Globus pallidus (tissue), 1 donor: ENCODE measurements around the gene NFATC2.

Experiments used
- DNase-seq: peaks from one replicate; pipeline ENCODE4 v3.0.0-alpha.2; 2015; ENCODE audit warnings: low spot score

NFATC2 gene

DNA sequence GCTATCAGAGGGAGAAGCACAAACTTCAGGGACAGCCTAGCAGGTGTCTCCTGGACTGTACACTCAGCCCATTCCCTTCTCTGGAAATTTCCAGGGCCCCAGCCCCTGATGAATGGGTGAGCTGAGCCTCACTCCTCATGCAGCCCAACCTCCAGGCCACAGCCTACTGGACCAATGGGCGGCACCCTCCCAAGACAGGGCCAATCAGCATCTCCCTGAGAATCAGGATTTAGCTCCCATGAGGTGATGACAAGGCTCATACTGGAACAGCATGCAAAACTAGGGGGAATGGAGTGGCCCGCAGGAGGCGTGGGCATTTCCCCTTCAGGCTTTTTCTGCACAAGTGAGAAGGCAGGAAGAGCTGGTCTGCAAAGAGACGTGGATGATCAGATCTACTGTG lies 29.0 kb downstream of the NFATC2 start:
- no peak for DNase-seq

DNA sequence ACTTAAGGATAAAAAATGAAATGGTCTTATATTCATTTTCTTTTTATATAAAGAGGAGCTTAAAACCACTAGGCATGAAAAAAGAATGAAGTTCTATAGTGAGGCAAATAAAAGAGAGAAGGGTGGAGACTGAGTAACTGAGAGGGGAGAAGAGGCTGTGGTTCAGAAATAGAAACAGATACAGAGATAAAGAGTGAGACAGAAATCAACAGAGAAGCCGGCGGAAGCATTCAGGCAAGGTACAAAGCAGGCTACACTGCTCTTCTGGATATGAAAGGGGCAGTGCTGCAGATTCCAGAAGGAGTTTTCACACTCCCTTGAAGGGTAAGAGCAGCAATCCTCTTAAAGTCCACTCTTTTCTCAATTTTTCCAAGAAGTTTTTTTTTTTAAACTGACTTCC lies 29.9 kb downstream of the NFATC2 start:
- no peak for DNase-seq

DNA sequence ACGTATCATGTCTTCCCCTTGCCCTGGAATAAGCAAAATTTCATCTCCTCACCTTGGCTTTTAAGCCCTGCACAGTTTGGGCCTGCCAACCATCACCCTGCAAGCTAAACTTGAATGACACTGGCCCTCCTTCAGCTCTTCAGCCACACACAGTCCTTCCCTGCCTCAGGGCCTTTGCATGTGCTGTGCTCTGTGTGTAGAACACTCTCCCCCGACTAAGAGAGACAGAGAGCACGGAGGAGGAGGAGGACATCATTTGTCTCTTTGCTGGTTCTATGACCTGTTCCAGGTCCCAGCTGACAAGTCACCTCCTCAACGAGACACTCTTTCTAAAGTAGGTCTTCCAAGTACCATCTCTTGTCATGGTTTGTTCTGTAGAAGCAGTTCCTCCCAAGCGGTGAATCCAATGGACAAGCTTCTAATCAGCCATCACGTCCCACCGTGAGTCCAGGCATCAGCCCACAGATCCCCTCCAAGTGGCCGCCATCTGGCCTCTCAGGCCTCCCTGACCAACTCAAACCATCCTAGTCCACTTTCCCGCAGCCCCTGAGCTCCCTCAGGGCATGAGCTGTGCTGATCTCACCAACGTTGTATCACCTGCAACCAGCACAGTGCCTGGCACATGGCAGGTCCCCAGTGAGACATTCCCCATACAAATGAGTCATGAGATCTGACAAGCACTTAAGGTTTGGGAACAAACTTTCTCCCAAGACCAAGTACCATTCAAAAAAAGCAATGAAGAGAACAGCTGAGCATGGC lies 30.5 kb downstream of the NFATC2 start:
- DNase-seq = no peak

DNA sequence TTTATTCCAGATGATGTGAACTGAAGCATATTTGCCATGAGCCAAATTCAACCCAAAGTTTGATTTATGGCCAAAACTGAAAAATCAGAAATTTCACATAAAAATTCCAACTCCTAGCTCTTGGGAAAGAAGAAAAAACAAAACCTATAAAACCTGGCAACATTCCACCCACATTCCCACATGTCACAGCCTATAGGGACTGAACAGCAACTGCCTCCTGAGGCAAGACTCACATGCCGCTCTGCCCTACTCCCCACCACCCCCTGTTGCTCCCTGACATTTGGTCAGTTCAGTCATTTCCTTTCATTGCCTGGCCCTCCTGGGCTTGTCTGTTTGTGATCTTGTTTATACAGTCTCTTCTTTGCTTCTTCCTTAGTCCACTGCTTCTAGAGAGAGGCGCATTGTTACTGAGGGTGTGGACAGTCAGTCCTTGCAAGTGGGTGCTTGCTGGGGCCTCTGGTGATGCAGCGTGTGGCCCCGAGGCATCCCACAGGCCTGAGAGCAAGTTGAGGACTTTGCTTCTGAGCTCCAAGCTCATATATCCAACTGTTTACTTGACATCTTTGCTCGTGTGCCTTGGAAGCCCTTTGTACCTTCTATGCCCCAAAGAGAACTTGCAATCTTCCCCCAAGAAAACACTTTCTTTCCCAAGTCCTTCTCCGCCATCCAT lies 31.4 kb downstream of the NFATC2 start:
- no peak for DNase-seq

DNA sequence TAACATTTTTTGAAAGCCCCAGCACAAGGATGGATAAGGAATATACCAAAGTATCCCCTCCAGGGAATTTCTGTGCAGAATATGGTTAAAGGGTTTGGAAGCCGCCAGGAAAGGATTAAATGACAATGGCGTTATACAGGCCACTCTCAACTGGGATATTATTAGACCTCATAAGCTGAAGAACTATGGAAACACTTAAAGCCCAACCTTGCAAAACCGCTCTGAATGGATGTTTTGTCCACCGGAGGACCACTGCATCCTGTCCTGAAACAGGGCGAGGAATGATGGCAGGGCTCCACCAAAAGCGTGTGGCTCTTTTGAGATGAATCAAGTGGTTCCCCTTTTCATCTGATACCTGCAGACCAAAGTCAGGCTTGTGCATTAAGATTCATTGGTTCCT lies 32.4 kb downstream of the NFATC2 start:
- no peak for DNase-seq

DNA sequence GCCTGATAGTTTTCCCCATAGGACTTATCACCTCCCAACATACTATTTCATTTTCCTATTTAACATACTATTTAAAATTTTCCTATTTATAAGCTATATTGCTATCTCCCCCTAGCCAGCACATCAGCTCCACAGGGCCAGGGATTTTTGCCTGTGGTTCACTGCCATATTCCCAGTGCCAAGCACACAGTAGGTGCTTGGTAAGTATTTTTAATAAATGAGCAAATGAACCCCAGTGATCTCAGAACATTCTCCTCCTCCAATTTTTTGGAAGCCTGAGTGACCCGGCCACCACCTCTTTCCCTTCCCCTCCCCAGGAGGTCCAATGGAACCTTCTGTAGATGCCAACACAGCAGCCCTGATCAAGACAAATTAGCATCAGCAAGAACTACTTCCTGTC lies 33.3 kb downstream of the NFATC2 start:
- DNase-seq = no peak

DNA sequence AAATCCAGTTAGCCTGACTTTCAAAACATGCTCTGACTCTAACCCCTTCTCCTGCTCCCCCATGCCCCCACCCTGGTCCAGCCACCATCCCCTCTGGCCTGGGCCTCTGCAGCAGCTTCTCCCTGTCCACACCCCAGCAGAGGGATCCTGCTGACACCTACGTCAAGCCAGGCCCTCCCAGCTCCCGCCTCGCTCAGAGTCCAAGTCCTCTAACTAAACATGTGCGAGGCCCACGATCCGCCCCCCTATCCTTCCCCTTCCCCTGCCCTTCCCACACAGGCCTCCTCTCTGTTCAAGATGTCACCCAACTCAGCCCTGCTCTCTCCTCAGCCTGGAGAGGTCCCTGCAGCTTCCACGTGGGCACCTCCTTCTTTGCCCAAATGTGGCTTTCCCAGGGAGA lies 33.7 kb downstream of the NFATC2 start:
- no peak for DNase-seq

DNA sequence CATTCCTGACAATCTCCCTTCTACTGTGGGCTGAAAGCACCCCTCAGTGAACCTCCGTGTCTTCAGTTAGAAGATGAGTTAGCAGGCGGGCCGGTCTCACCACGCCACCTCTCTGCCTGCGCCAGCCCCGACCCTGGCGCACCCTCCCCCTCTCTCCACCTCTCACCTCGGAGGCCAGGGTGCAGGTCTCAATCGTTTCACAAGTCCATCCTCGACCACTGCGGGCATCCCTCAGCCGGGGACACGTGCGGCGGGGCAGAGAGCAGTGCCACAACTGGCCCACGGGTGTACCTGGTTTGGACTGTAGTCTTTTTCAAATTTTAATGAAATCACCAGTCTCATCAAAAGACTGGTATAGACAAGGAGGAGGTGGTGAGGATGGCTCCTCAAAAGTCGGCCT lies 34.4 kb downstream of the NFATC2 start:
- DNase-seq = no peak

DNA sequence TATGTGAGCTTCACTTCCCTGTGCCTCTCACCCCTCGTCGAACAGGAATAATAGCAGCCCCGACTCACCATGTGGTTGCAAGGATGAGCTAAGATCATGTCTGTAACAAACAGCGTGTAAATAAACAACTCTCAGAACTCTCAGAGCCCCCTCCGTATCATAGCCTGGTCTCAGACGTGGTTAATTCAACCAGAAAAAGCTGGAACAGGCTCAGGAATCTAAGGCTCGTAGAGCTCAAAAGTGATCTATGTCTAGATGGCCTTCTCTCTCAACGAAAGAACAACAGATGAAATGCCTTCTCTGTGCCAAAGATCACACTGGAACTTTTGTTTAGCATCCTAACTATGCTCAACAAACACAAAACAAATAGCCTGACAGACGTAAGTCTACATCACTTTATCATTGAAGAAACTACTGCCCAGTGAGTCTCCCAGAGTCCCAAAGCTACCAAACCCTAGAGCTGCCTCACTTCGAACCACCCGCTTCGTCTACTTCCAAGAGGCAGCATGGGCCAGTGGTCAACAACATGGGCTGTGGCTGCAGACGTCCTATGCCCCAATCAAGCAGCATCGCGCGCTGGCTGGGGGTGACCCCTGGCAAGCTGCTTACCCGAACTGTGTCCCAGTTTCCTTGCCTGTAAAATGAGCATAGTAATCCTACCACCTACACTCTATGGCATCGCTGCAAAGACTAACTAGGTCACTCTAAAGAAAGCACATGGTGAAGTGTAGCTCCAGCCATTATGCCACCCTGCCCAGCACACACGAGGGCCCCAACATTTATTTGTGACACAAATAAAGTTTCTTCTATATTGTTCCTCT lies 35.1 kb downstream of the NFATC2 start:
- no peak for DNase-seq

DNA sequence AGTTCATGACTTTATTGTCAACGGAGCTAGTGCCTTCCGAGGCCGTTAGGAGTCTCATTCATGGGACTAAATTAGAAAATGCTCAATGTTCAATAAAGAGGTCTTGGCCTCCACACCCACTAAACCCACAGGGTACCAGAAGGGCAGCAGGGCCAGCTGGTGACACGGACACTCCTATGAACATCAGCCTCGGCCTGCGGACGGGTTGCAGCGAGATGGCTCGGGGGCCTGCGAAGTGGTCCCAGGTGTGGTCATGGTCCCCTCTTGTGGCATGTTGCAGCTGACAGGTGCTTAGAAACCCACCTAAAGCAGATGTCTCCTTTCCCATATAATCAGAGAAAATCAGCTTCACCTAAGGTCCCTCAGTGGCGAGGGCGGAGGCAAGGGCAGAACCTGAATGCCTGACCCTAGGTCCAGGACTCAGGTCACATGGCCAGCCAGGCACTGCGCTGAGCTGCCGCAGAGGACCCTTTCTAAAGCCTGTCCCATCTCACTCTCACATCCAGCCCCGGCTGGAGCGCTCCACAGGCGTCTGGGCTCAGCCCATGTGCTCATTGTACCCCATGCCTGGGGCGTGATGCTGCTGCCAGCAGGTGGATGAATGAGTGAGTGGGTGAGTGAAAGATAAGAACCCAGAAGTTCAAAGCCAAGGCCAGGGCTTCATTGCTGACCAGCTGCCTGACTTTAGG lies 35.8 kb downstream of the NFATC2 start:
- no peak for DNase-seq

DNA sequence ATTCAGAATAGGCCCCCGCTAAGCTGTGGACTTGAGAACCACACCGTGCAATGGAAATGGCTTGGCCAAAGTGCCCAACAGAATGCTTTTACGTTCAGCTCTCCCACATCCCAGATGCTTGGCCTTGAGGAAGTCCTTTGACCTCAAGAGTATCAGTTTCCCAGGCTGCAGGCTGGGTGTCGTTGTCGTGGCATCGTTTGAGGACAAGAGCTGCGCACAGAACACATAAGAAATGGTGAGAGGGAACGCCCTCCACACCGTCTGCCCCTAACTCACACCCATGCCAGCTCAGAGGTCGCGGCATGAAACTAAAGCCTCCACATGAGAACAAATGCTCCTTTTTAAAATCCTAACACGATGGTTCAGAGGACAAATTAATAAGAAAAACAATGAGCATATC lies 37.0 kb downstream of the NFATC2 start:
- DNase-seq = no peak

DNA sequence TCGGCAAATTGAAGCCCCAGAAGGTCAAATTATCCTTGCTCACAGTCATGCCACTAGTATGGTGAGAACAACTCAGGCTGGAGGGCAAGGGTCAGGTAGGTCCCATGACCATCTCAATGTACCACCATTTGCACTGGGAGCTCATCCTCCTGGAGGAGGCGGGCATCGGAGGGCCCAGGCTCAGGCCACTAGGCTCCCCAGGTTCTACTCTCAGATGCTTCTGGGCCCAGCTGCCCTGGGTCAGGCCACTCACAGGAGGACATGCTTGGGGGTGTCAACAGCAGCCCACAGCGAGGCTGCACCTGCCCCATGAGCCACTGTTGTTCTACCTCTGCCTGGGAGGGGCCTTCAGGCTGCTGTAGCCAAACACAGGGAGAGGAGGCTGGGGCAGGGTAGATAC lies 39.1 kb downstream of the NFATC2 start:
- DNase-seq = no peak

DNA sequence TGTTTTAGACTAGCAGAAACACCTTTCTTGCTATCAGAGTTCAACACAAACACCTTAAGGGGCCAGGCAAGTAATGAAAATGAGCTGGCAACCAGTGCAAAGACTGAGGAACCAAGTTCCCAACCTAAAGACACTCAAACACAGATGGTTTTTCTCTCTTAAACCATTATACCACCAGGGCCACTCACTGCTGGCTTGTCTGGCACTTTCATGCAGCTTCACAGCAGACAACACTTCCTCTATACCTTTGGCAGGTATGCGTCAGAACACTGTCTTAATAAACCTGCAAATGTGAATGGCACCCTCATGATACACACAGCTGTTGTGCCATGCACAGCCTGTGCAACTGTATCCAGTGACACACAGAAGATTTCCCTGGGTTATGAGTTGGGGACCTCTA lies 41.6 kb downstream of the NFATC2 start:
- DNase-seq = no peak

DNA sequence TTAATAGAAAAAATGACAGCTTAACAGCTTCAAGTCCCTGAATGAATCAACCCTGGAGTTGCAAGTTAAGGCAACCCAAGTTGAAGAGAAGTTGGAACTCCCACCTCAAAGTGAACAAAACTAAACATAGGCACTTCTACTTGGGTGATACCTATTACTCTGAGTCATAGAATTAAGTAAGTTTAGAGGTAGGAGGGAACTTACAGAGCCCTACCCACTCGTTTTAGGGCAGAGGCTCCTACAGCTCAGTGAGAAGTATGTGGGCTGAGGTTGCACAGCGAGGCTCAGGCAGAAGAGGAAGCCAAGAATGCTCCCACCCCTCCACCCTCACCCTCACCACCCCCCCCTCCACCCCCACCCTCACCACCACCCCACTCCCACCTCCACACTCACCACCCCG lies 42.2 kb downstream of the NFATC2 start:
- no peak for DNase-seq

DNA sequence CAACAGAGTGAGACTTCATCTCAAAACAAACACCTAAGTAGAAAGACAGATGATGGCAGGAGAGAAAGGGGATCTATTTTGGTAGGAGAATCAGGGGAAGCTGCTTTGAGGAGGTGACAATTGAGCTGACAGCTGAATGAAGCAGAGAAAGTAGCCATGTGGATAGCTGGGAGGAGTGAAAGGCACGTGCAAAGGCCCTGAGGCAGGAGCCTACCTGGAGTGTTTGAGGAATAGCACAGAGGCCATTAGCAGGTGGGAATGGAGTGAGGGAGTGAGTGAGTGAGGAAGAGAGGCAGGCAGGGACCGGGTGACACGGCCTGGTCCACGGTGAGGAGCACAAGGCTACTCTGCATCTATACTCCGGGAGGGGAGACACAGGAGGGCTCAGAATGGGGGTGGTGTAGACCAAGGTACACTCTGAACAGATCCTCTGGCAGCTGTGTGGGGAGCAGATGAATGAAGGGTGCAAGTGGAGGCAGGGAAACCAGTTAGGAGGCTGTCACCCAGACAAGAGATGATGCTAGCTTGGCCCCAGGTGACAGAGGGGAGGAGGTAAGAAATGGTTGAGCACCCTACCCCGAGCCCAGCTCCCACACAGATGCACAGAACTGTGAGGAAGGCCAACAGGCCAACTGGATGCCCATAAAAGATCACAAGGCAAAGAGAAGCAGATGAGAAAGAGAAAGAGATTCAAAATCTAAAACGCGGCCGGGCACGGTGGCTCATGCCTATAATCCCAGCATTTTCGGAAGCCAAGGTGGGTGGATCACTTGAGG lies 43.6 kb downstream of the NFATC2 start:
- DNase-seq = no peak

DNA sequence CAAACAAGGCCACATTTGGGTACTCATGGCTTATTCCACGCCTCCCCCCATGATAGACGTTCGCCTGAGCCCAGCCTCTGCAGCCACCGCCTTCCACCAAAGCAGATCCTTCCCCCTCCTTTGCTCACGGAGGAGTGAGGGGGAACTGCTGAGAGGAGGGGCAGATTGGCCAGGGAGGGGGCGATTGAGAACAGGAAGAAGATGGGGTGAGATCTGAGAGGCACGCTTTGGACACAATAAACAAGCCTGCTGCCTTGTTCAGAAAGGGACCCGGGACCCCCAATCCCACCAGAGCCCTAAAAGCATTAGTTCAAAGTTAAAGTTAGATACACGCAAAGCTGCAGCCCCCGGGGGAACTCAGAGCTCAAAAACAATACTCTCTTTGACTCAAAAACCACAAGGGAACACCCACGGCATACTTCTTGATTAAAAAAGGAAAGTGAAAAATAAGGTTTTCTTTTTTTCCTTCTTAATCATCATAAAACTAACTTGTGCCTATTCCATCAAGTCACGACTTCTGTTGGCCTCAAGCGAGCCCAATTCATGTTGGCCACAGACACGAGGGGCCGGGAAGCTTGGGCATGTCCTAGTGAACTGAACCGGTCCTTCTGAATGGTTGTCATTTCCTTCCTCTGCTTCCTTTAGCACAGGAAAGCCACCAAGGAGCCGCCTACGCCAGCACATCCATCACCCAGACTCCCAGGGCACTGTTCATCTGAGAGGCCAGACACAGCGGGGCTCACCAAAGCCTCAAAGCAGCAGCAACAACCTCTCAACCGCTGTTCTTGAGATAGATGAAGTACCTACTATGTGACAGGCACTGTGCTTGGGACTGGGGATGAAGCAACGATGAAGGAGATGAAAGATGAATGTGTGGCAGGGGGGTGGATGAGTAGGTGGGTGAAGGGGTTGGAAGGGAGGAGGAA lies 44.7 kb downstream of the NFATC2 start:
- no peak for DNase-seq

DNA sequence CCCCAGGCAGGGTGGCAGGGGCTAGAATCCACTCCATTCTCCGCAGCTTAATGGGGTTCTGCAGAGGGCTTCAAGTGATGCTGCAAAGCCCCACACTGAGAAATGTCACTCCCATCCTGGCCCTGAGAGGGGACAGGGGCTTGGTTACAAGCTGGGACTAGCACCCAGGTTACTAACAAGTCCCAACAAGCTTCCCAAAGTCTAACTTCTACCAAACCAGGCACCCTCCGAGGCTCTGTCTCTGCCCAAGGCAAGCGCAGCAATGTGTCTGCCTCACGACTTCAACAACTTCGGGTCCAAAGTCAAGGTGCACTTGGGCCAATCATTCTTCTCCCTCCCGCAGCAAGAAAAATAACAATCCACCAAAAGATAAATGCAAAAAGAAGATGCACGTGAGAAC lies 45.6 kb downstream of the NFATC2 start:
- no peak for DNase-seq

DNA sequence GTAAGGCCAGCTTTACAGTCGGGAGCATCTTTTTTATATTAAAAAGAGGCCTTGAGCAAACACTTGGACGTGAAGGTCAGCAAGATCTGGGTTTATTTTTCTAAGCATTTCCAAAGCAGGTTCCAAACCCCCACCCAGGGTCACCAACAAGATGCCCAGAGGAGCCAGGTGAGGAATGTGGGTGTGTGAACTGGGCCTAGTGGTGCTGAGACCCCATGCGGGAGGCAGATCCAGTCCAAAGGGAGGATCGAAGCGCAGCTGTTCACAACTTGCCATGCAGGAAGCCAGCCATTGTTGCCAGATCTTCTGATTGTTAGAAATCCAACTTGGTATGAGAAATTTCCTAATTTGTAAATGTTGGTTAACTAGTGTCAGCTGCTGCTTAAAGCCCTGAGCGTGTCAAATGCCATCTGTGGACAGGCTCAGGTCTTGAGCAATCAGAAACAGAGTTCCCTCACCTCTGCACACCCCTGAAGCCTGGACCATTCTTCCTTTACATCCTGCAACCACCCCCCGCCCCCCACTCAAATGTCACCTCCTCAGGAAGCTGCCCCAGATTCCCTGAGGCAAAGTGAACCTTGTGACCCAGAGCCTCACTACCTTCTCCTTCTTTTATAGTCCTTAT lies 46.5 kb downstream of the NFATC2 start:
- DNase-seq = no peak

DNA sequence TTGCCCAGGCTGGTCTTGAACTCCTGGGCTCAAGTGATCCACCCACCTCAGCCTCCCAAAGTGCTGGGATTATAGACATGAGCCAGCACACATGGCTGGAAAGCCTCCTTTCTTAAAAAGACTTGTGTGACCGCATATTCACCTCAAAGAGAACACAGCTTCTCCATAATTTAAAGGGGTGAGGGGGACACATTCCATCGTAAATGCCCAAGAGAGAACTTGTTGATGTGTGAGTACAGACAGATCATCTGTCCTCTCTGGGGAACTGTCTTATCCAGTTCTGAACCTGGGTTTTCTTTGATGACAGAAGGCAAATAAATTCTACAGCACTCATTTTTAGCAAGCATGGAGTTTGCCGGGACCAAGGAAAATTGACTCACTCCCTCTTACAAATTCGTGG lies 47.2 kb downstream of the NFATC2 start:
- no peak for DNase-seq
